SK-N-MC (cell line): ENCODE measurements around the gene SREK1IP1.

ENCODE experiments used
- EZH2 ChIP-seq: fragments of 200-600 bp; sonication (generic); IDR thresholded peaks from one replicate; pipeline ENCODE4 v1.6.1; 2017; ENCODE audit warnings: antibody characterized with exemption
- FOXP2 ChIP-seq: optimal IDR thresholded peaks from 2 replicates; pipeline ENCODE3; 2011; ENCODE audit warnings: mild to moderate bottlenecking, moderate library complexity; ENCODE audit not compliant: insufficient read depth; ENCODE audit errors: extremely low read length, control extremely low read depth
- POLR2AphosphoS5 ChIP-seq: IDR thresholded peaks from 2 replicates; pipeline ENCODE4 v1.6.1; 2012; ENCODE audit warnings: mild to moderate bottlenecking, low read depth, low read length, borderline replicate concordance

GRCh38 chr5:64670277-64670676 lies 98.2 kb downstream of the SREK1IP1 start:
- TF ChIP-seq EZH2 (no peak), POLR2AphosphoS5 (no peak), FOXP2 (no peak)
